Activated CD4-positive, alpha-beta memory T cell treated with anti-CD3 and anti-CD28 coated beads for 36 hours (primary cell): ENCODE results near the gene SNIP1. TPM values are rescaled to one million over a fixed set of nuclear protein-coding genes. Genes with fewer than 3 reads are reported as not detected.
A peak's percentile ranks its signal among the peaks of the same experiment; 100 is the strongest.
"Not testable (repeated sequence)": the region's sequence is repeated elsewhere in the genome, so short reads cannot be mapped to it uniquely, and the experiment has no call there.

Experiments
- CTCF ChIA-PET: fragments of 350-600 bp; sonication (Branson Sonifier 250); formaldehyde crosslinking; loops from one replicate; lab custom pipeline; 2021; ENCODE audit warnings: antibody characterized with exemption, inconsistent platforms; lab: Charles Lee
- POLR2A ChIA-PET: fragments of 350-600 bp; sonication (Branson Sonifier 250); formaldehyde crosslinking; loops from one replicate; lab custom pipeline; 2021; ENCODE audit warnings: antibody characterized with exemption; lab: Charles Lee
- DNase-seq: peaks from one replicate; pipeline ENCODE4 v3.0.0-alpha.2; 2020
- H3K27ac Mint-ChIP-seq: one replicate; pipeline ENCODE4 v1.8.0; 2021; ENCODE audit warnings: mixed read lengths
- H3K27me3 Mint-ChIP-seq: one replicate; pipeline ENCODE4 v1.8.0; 2021; ENCODE audit warnings: mixed read lengths
- H3K36me3 Mint-ChIP-seq: one replicate; pipeline ENCODE4 v1.8.0; 2021; ENCODE audit warnings: mixed read lengths
- H3K4me1 Mint-ChIP-seq: one replicate; pipeline ENCODE4 v1.8.0; 2021; ENCODE audit warnings: low read depth, mixed read lengths
- H3K4me3 Mint-ChIP-seq: one replicate; pipeline ENCODE4 v1.8.0; 2021; ENCODE audit warnings: mild to moderate bottlenecking, mixed read lengths
- H3K9me3 Mint-ChIP-seq: one replicate; pipeline ENCODE4 v1.8.0; 2021; ENCODE audit warnings: mixed read lengths
- intact Hi-C: fragments of 100-400 bp; cut with micrococcal nuclease; formaldehyde crosslinking; loops from one replicate; pipeline ENCODE4 v1.15.1; 2023
- total RNA-seq, 2 experiments: library from RNA; stranded (reverse); gene quantifications; one replicate each; pipeline ENCODE4 v1.2.3, GENCODE V29; 2021

The SNIP1 gene
- total RNA-seq, 2 experiments from 2014 or later = 18.1 to 19.0 TPM

GRCh38 chr1:37506740-37507139 is 47.4 kb downstream of the SNIP1 start:
- Mint-ChIP-seq H3K4me1 (peaks cover 26% of the 10 kb centered on the region), H3K27me3 (no peaks in the 10 kb centered on the region), H3K4me3 (no peak overlapping the region), H3K27ac (no peak overlapping the region), H3K9me3 (no peaks in the 10 kb centered on the region), H3K36me3 (peaks cover 43% of the 10 kb centered on the region)
- DNase-seq = no peak
- intact Hi-C loops = no loop called here
- ChIA-PET CTCF (interaction anchor here (6.0 kb wide), 1 partner anchor 20 kb away, joined by 50 read pairs; no protein-coding TSS in a partner anchor), POLR2A (no interaction called here)

GRCh38 chr1:37502791-37503190 is 51.3 kb downstream of the SNIP1 start:
- H3K4me3 Mint-ChIP-seq, DNase-seq, H3K9me3 Mint-ChIP-seq, H3K27me3 Mint-ChIP-seq, H3K27ac Mint-ChIP-seq, intact Hi-C loops: not testable (repeated sequence)
- H3K4me1 Mint-ChIP-seq = peaks cover 14% of the 10 kb centered on the region
- ChIA-PET CTCF (interaction anchor here (0.6 to 9.4 kb wide), 5 partner anchors 12 to 1564 kb away, joined by 3 to 75 read pairs (median 4); partner anchors contain the start of gene MEAF6), POLR2A (interaction anchor here (0.6 to 0.7 kb wide), 2 partner anchors 13 to 40 kb away, joined by 3 read pairs; no protein-coding TSS in a partner anchor)
- H3K36me3 Mint-ChIP-seq = peaks cover 43% of the 10 kb centered on the region

DNA sequence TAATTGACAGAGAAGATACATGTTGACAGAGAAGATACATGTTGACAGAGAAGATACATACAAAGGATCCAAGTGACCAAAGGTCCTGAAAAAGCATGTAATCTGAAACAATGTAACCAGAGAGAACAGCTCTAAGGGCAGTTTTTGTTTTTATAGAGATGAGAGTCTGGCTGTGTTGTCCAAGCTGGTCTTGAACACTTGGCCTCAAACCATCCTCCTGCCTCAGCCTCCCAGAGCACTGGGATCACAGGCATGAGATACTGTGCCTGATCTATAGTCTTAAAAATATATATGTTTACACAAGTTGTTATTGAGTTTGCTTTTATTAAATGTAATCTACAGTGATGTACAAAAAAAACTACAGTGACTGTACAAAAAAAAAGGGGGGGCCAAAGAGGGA is 52.0 kb downstream of the SNIP1 start:
- no peak for DNase-seq
- POLR2A ChIA-PET = interaction anchor here (0.6 kb wide), 1 partner anchor 13 kb away, joined by 7 read pairs; no protein-coding TSS in a partner anchor

GRCh38 chr1:37501661-37502060 is 52.4 kb downstream of the SNIP1 start:
- POLR2A ChIA-PET = no interaction called here
- Mint-ChIP-seq H3K4me1 (peaks cover 12% of the 10 kb centered on the region), H3K27me3 (no peaks in the 10 kb centered on the region), H3K36me3 (peaks cover 35% of the 10 kb centered on the region), H3K9me3 (no peaks in the 10 kb centered on the region), H3K4me3 (no peak overlapping the region), H3K27ac (no peak overlapping the region)
- CTCF ChIA-PET = interaction anchor here (9.4 kb wide), 1 partner anchor 14 kb away, joined by 75 read pairs; no protein-coding TSS in a partner anchor
- intact Hi-C loops = no loop called here
- DNase-seq = no peak

More for the DNA sequence above, 52.0 kb downstream of the SNIP1 start:
- Mint-ChIP-seq H3K36me3 (peaks cover 37% of the 10 kb centered on the region), H3K27me3 (no peaks in the 10 kb centered on the region), H3K4me1 (peaks cover 12% of the 10 kb centered on the region), H3K27ac (no peak overlapping the region), H3K9me3 (no peaks in the 10 kb centered on the region), H3K4me3 (no peak overlapping the region)
- intact Hi-C loops = no loop called here
- CTCF ChIA-PET = interaction anchor here (9.4 kb wide), 1 partner anchor 15 kb away, joined by 75 read pairs; no protein-coding TSS in a partner anchor

DNA sequence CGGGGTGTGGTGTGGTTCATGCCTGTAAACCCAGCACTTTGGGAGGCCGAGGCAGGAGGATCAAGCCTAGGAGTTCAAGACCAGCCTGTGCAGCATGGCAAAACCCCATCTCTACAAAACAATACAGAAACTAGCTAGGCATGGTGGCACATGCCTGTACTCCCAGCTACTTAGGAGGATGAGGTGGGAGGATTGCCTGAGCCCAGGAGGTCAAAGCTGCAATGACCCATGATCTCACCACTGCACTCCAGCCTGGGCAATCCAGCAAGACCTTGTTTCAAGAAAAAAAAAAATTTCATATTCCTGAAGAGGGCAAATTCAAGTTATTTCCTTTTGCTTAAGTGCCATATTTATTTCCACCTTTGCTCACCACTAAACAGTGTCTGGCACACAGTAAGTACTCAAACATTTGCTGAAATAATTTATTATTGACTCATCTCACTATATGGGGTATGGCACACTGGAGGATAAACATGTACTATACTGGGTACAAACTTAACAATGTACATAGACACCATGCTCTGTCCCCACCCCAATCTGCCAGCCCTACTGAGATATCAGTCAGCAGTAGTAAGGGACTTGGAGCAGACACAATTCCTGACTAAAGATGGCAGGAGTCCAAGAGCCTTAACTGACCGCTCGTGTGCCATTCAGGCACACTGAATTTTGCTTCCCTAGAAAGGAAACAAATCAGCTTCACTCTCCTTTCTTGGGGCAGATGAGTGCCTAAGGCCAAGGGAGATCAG is 55.0 kb downstream of the SNIP1 start:
- peaks cover 19% of the 10 kb centered on the region for H3K4me1 Mint-ChIP-seq
- no peak overlapping the region for H3K4me3 Mint-ChIP-seq
- CTCF ChIA-PET = interaction anchor here (1.6 to 9.4 kb wide), 3 partner anchors 12 to 183 kb away, joined by 3 to 75 read pairs (median 14); partner anchors contain the start of gene MEAF6
- intact Hi-C loops = no loop called here
- H3K36me3 Mint-ChIP-seq = peaks cover 25% of the 10 kb centered on the region
- no peaks in the 10 kb centered on the region for H3K9me3 Mint-ChIP-seq
- POLR2A ChIA-PET = interaction anchor here (1.1 to 1.3 kb wide), 2 partner anchors 16 to 25 kb away, joined by 3 to 4 read pairs; partner anchors contain the start of gene ZC3H12A
- no peak overlapping the region for H3K27ac Mint-ChIP-seq
- DNase-seq = no peak
- H3K27me3 Mint-ChIP-seq = no peaks in the 10 kb centered on the region

DNA sequence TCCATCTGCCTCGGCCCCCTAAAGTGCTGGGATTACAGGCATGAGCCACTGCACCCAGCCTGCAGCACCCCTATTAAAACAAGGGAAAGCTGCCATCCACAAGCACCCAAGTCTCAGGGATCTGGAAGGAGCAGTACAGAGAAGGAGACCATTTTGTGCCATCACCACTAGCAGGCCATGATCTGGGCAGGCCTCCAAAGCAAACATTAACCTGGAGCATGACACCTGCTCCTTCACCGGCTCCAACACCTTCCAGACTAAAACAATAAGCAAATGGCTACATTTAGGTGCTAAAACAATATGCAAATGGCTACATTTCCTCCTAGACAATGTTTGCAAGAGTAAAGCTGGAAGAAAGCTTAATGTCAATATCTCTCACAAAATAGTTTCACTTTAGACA is 56.3 kb downstream of the SNIP1 start:
- Mint-ChIP-seq H3K4me3 (no peak overlapping the region), H3K27ac (no peak overlapping the region), H3K4me1 (peaks cover 30% of the 10 kb centered on the region), H3K9me3 (no peaks in the 10 kb centered on the region), H3K36me3 (peaks cover 31% of the 10 kb centered on the region), H3K27me3 (no peaks in the 10 kb centered on the region)
- no peak for DNase-seq
- ChIA-PET POLR2A (interaction anchor here (0.8 to 1.3 kb wide), 3 partner anchors 17 to 77 kb away, joined by 3 read pairs; partner anchors contain the start of genes MEAF6 and ZC3H12A), CTCF (interaction anchor here (4.0 to 9.4 kb wide), 2 partner anchors 11 to 16 kb away, joined by 14 to 75 read pairs; partner anchors contain the start of gene MEAF6)
- intact Hi-C loops = no loop called here

DNA sequence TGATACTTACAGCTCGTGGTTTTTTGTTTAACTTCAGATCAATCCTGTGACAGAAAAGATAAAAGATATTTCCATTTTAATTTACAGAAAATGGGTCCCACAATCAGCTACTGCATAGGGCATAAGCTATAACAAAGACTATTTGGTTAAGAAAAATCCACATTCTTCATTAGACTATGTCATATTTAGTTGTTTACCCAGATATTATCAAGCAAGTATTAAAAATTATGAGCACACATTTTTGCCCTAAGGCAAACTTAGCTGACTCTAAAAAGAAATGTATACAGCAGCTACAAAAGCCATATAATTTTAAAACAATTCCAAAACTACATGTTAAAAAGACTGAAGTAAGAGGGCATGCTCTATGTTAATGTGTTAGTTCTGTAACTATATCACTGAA is 58.2 kb downstream of the SNIP1 start:
- no peak for DNase-seq
- intact Hi-C loops = no loop called here
- Mint-ChIP-seq H3K4me1 (peaks cover 34% of the 10 kb centered on the region), H3K36me3 (peaks cover 27% of the 10 kb centered on the region), H3K27ac (no peak overlapping the region), H3K9me3 (no peaks in the 10 kb centered on the region), H3K4me3 (no peak overlapping the region), H3K27me3 (no peaks in the 10 kb centered on the region)
- POLR2A ChIA-PET = interaction anchor here (0.7 kb wide), 1 partner anchor 308 kb away, joined by 5 read pairs; no protein-coding TSS in a partner anchor
- CTCF ChIA-PET = interaction anchor here (0.9 to 9.4 kb wide), 3 partner anchors 9 to 107 kb away, joined by 3 to 75 read pairs (median 4); no protein-coding TSS in a partner anchor

DNA sequence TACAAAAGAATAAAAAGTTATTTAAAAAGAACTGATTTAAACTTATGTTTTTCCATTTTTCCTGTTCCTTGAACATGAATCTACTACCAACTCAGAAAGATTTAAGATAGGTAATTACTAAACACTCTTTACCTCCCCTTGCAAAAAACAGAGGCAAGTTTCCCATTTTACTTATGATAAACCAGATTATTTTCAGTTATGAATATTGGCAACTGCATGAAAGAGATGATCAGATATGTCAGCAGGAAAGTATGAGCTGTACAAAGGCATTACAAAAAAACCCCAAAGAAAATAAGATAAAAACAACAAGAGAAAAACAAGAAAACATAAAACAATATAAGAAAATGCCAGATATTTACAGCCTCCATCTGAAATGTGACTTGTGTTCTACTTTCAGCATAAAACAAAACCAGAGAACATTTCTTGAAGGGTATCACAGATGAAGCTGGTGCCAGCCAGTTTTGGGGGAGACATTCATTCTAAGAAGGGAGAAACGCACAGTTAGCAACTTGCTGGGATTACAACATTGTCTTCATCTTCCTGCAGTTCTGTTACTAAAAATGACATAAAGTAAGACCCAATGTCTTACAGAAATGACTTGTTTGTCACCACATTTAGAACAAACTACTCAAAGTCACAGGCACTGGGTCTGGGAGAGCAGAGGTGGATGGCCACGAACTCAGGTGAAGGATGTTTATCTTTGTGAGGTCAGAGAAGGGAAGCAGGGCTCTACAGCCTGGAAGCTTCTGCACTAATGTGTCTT is 60.6 kb downstream of the SNIP1 start:
- H3K36me3 Mint-ChIP-seq = peaks cover 23% of the 10 kb centered on the region
- peak overlapping the region; percentile 81 for H3K27ac Mint-ChIP-seq
- ChIA-PET CTCF (interaction anchor here (0.8 kb wide), 1 partner anchor 39 kb away, joined by 4 read pairs; no protein-coding TSS in a partner anchor), POLR2A (interaction anchor here (0.5 to 2.3 kb wide), 4 partner anchors 15 to 35 kb away, joined by 3 to 8 read pairs (median 4); partner anchors contain the start of gene MEAF6)
- peaks cover 30% of the 10 kb centered on the region for H3K4me1 Mint-ChIP-seq
- no peaks in the 10 kb centered on the region for H3K27me3 Mint-ChIP-seq
- DNase-seq = peak; percentile 54
- H3K4me3 Mint-ChIP-seq = peak overlapping the region; percentile 2
- H3K9me3 Mint-ChIP-seq = no peaks in the 10 kb centered on the region
- intact Hi-C loops = loop anchor here (1.0 to 2.0 kb wide), 3 partner anchors 14 to 83 kb away; no protein-coding TSS in a partner anchor

DNA sequence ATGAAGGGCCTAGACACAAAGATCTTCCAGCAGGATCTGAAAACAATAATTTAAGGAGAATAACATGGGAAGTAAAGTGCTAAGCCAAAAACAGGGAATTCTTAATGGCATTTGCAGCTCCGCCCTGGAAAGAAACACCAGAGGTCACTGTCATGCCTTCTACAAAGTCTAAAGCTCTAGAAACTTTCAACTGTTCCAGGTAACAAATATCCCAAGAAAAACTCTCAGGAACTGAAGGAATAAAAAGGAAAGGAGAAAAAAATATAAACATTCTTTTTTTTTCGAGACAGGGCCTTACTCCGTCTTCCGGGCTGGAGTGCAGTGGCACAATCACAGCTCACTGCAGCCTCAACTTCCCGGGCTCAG is 66.5 kb downstream of the SNIP1 start:
- Mint-ChIP-seq H3K27ac (peak overlapping the region; percentile 72), H3K9me3 (no peaks in the 10 kb centered on the region), H3K36me3 (peaks cover 26% of the 10 kb centered on the region), H3K27me3 (no peaks in the 10 kb centered on the region), H3K4me1 (peaks cover 14% of the 10 kb centered on the region), H3K4me3 (no peak overlapping the region)
- ChIA-PET CTCF (interaction anchor here (0.6 to 8.2 kb wide), 29 partner anchors 12 to 1325 kb away, joined by 3 to 241 read pairs (median 4); partner anchors contain the start of genes MEAF6, SNIP1 and ZC3H12A), POLR2A (interaction anchor here (1.0 to 4.7 kb wide), 4 partner anchors 11 to 33 kb away, joined by 4 to 56 read pairs (median 6); partner anchors contain the start of genes MEAF6 and ZC3H12A)
- intact Hi-C loops = loop anchor here (1.0 kb wide), 1 partner anchor 32 kb away; no protein-coding TSS in a partner anchor
- DNase-seq = no peak

GRCh38 chr1:37486680-37487618 is 67.1 kb downstream of the SNIP1 start:
- Mint-ChIP-seq H3K9me3 (no peaks in the 10 kb centered on the region), H3K27ac (peak overlapping the region; percentile 72), H3K4me1 (peaks cover 19% of the 10 kb centered on the region), H3K36me3 (peaks cover 31% of the 10 kb centered on the region), H3K27me3 (no peaks in the 10 kb centered on the region), H3K4me3 (no peak overlapping the region)
- DNase-seq = peak; percentile 84
- CTCF ChIA-PET = interaction anchor here (0.6 to 8.2 kb wide), 29 partner anchors 12 to 1325 kb away, joined by 3 to 241 read pairs (median 4); partner anchors contain the start of genes MEAF6, SNIP1 and ZC3H12A
- POLR2A ChIA-PET = interaction anchor here (1.0 to 4.7 kb wide), 4 partner anchors 11 to 32 kb away, joined by 4 to 56 read pairs (median 6); partner anchors contain the start of genes MEAF6 and ZC3H12A
- intact Hi-C loops = loop anchor here (1.0 kb wide), 1 partner anchor 32 kb away; no protein-coding TSS in a partner anchor
